IgD-negative memory B cell (primary cell): Measurements from ENCODE around the gene CEBPZ. TPM values are rescaled to one million over a fixed set of nuclear protein-coding genes. Genes with fewer than 3 reads are reported as not detected.

Experiments
- H3K27ac Mint-ChIP-seq, 3 donors: one replicate each; pipeline ENCODE4 v1.8.0; 2020 to 2022; ENCODE audit warnings: mild to moderate bottlenecking in 3 of 3, mixed read lengths in 3 of 3, moderate library complexity in 1 of 3
- H3K27me3 Mint-ChIP-seq: one replicate; pipeline ENCODE4 v1.8.0; 2021; ENCODE audit warnings: mixed read lengths
- H3K36me3 Mint-ChIP-seq: one replicate; pipeline ENCODE4 v1.8.0; 2020; ENCODE audit warnings: mild to moderate bottlenecking, mixed read lengths
- H3K4me1 Mint-ChIP-seq, 3 donors: one replicate each; pipeline ENCODE4 v1.8.0; 2020 to 2022; ENCODE audit warnings: mixed read lengths in 3 of 3, mild to moderate bottlenecking in 1 of 3
- H3K4me3 Mint-ChIP-seq, 4 donors: one replicate each; pipeline ENCODE4 v1.8.0; 2020 to 2022; ENCODE audit warnings: mild to moderate bottlenecking in 4 of 4, mixed read lengths in 4 of 4, moderate library complexity in 3 of 4
- H3K9me3 Mint-ChIP-seq, 3 donors: one replicate each; pipeline ENCODE4 v1.8.0; 2020 to 2021; ENCODE audit warnings: mixed read lengths in 3 of 3, mild to moderate bottlenecking in 1 of 3
- polyA plus RNA-seq: library from polyadenylated mRNA; unstranded; fragments of 300-500 nt; fragmentation: Illumina TruSeq; gene quantifications from one replicate; pipeline ENCODE4 v1.2.3, GENCODE V29; 2021

The CEBPZ gene
- polyA plus RNA-seq, 1 donor from 2014 or later = 19.1 TPM

DNA sequence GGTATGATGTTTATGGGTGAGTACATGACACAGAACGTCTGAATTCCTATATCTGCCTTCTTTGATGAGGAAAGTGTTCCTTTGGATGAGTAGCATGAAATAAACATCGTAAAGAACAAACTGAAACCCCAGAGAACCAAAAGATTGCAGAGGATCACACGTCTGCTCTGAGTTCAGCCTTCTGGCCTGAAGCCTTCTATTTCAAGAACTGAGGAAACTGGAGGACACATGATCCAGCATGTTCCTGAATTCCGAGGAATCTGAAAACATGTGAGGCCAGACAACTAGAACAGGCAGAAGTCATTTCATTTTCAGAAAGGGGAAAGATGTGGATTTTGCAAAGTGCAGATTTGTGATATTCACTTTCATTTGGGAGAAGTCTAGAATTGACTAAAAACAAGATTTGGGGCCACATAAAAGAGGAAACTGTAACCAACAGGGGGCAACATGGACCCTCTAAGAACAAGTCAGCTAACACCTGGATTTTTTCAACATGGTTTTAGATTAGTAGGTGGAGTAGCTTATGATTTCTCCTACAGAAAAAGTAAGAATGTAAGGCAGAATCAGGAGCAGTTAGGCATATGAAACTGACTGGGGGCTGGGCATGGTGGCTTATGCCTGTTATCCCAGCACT lies 51.3 kb downstream of the CEBPZ start:
- Mint-ChIP-seq H3K4me3 (no peak overlapping the region), H3K27me3 (peaks cover 3% of the 10 kb centered on the region), H3K4me1 (peaks cover 0 to 4% (median 2%) of the 10 kb centered on the region in 3 donors)

DNA sequence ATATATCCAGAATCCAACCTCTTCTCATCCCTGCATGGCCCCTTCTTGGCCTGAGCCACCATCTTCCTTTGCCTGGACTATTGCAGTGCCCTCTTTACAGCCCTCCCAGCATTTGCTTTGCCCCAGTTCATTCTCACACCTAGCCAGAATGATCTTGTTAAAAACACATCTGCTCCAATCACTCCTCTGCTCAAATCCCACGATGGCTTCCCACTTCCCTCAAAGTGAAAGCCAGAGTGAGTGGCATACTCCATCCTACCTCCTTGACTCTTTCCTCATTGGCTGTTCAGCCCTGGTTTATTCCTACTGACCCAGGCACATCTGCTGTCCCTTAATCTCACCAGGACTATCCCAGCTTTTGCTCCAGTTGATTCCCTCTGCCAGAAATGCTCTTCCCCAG lies 57.7 kb downstream of the CEBPZ start:
- Mint-ChIP-seq H3K4me1 (no peaks in the 10 kb centered on the region), H3K36me3 (peaks cover 2% of the 10 kb centered on the region), H3K9me3 (no peaks in the 10 kb centered on the region), H3K27me3 (no peaks in the 10 kb centered on the region), H3K27ac (no peak overlapping the region), H3K4me3 (no peak overlapping the region)

More for the DNA sequence above, 51.3 kb downstream of the CEBPZ start:
- Mint-ChIP-seq H3K36me3 (no peaks in the 10 kb centered on the region), H3K27ac (peak overlapping the region in 1 of 3 donors; percentile 29), H3K9me3 (no peaks in the 10 kb centered on the region)

DNA sequence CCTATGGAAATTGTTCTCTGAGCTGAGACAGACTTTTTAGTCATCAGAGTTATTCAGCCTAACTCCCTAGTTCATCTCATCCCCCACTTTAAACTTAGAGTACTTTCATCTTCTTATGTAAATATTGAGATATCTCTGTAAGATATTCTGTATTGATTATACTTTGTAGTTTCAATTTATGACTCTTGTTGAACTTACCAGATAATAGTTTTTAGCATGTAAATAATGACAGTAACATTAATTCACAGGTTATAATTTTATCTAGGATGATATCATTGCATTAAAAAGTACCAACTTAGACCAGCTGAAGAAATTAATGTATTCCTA lies 59.8 kb downstream of the CEBPZ start:
- H3K4me1 Mint-ChIP-seq = no peaks in the 10 kb centered on the region
- peaks cover 2% of the 10 kb centered on the region for H3K36me3 Mint-ChIP-seq
- no peaks in the 10 kb centered on the region for H3K9me3 Mint-ChIP-seq
- H3K4me3 Mint-ChIP-seq = no peak overlapping the region
- H3K27me3 Mint-ChIP-seq = no peaks in the 10 kb centered on the region
- no peak overlapping the region for H3K27ac Mint-ChIP-seq

DNA sequence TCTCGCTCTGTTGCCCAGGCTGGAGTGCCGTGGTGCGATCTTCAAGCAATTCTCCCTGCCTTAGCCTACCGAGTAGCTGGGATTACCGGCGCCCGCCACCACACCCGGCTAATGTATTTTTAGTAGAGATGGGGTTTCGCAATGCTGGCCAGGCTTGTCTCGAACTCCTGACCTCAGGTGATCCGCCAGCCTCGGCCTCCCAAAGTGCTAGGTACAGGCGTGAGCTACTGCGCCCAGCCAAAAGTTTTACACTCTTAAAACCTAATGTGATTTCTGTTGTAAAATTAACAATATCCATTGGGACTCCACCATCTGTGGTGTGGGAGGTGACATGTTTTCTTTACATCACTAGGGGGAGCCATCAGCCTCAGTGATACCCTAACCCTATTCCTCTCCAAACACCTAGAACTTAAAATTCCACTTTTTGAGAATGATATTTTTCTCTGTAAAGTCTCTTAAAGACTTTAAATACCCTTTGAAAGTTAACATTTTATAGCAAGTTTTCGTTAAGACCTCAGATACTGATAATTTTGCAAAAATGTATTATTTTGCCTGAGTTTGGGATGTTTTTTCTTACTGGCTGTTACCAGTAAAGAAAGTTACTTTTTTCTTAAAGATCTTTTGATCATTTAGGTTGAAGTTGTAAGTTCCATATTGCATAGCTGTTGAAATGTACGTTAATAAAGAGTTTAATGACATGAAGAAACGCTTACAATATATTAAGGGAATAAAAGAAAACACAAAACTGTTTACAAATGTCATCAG lies 63.0 kb downstream of the CEBPZ start:
- Mint-ChIP-seq H3K4me1 (no peaks in the 10 kb centered on the region), H3K27ac (no peak overlapping the region), H3K9me3 (peaks cover 1 to 11% (median 10%) of the 10 kb centered on the region in 3 donors), H3K36me3 (peaks cover 4% of the 10 kb centered on the region), H3K27me3 (no peaks in the 10 kb centered on the region), H3K4me3 (no peak overlapping the region)

DNA sequence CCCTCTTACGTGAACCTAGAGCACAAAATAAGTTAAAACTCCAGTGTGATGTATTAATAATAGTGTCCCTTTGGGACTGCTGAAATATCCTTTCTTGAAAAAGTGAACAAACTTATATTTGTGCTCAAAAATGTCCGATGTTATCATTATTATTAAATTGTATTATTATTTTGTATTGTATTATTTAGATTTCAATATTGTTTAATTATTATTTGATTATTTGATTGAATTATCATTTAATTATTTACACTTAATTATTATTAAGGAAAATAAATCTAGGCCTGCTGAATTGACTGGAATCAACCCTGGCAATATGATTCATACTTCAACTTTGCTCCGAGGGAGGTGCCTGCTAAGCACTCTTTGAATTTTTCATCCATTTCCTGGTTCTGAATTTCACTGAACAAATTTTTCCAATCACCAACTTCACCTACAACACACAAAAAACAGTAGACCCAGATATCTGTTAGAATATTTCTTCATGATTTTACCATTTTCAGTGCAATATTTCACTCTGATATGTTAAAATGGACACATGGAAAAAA lies 63.7 kb downstream of the CEBPZ start:
- H3K27me3 Mint-ChIP-seq = no peaks in the 10 kb centered on the region
- no peaks in the 10 kb centered on the region for H3K4me1 Mint-ChIP-seq
- H3K36me3 Mint-ChIP-seq = peaks cover 4% of the 10 kb centered on the region
- H3K9me3 Mint-ChIP-seq = peaks cover 1 to 11% (median 10%) of the 10 kb centered on the region in 3 donors
- H3K4me3 Mint-ChIP-seq = no peak overlapping the region
- no peak overlapping the region for H3K27ac Mint-ChIP-seq

DNA sequence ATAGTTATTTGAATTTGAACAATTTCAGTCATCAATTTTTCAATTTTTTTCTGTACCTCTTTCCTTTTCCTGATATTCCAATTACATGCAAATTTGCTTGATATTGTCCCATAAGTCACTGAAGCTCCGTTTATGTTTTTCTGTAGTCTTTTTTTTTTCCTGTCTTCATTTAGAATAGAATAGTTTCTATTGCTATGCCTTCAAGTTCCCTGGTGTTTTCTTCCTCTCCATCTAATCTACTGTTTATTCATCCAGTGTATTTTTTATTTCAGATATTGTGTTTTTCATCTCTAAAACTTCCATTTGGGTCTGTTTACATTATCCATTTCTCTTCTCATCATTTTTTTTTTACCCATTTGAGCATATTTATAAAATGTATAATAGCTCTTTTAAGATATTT lies 66.6 kb downstream of the CEBPZ start:
- Mint-ChIP-seq H3K9me3 (peaks cover 1 to 11% (median 10%) of the 10 kb centered on the region in 3 donors), H3K4me3 (no peak overlapping the region), H3K27me3 (no peaks in the 10 kb centered on the region), H3K27ac (no peak overlapping the region), H3K4me1 (peaks cover 0 to 2% (median 0%) of the 10 kb centered on the region in 3 donors), H3K36me3 (peaks cover 4% of the 10 kb centered on the region)

DNA sequence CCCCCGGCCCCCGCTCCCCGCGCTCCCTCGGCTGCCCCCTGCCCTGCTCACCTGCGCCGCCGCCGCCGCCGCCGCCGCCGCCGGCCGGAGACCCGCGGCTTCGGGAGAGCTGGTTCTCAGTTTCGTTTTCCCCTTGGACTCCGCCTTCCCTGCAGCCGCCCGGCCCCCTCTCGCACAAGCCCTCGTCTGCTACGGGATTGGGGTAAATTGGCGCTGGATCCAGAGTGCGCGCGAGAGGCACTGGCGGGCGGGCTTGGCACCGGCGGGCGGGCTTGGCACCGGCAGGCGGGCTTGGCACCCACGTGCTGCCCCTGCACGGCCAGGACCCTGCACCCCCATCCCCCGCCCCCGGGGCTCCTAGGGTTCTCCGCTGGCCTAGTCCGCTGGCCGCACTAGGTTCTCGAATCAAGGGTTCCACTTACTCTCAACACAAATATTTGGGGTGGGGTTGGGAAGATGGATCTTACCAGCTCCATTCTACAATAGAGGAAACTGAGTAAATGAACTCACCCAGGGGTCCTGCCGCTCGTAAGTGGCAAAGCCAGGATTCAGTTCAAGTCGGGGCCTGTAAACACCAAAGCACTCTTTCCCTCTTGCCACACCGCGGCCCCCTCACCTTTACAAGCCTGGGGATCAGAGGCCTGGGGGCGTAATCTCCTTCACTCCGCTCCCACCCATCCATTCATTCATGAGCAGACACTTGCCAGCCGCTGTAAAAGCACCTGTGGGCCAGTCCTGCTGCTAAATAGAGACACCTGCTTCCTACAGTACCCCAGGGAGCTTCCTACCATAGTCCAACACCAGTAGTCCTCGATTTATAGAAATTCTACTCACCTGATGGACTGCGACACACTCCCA lies 74.3 kb downstream of the CEBPZ start, which contains the start of gene EIF2AK2:
TSS of gene EIF2AK2 (minus strand) at position 124 of the 858 bp plus-strand sequence. CDS start 9,174 bp downstream, outside the sequence.
- peak within 1 kb of the TSS; percentile 77 to 96 (median 91) for H3K27ac Mint-ChIP-seq
- no peaks in the 10 kb centered on the region for H3K27me3 Mint-ChIP-seq
- H3K4me1 Mint-ChIP-seq = peaks cover 24 to 41% (median 28%) of the 10 kb centered on the region in 3 donors
- H3K36me3 Mint-ChIP-seq = peaks cover 6% of the 10 kb centered on the region
- H3K4me3 Mint-ChIP-seq = peak within 1 kb of the TSS; percentile 82 to 97 (median 95)
- H3K9me3 Mint-ChIP-seq = no peaks in the 10 kb centered on the region

DNA sequence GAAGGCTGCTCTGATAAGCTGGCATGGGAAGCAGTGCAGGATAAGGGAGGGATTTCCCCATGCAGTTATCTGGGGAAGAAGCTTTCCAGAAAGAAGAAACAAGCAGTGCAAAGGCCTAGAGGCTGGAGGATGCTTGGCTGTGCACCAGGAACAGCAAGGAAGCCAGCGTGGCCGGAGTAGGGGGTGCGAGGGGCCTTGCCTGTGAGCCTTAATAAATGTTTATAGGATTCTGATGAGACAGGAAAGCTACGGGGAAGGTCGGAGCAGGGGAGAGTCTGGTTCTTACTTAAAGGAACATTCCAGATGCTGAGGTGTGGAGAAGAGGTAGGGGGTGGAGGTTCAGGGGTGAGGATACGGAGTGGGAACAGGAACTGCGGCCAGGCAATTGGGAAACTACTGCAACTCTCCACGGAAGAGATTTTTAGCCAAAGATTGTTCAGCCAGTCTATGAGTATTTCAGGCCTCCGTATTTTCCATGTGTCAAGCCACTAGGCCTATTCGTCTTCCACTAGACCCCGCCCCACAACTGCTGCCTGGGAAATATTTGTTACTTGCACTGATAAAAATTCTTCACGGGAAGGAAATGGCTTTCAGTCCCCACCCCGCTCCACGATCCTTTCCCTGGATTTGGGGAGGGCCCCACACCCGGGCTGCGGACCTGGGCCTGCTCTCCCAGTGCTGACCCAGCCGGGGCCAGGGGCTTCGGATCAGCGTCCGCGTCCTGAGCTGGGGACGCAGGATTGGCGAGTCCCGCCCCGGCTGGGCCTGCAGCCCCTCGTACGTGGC lies 75.1 kb downstream of the CEBPZ start:
- peaks cover 11% of the 10 kb centered on the region for H3K36me3 Mint-ChIP-seq
- H3K9me3 Mint-ChIP-seq = no peaks in the 10 kb centered on the region

DNA sequence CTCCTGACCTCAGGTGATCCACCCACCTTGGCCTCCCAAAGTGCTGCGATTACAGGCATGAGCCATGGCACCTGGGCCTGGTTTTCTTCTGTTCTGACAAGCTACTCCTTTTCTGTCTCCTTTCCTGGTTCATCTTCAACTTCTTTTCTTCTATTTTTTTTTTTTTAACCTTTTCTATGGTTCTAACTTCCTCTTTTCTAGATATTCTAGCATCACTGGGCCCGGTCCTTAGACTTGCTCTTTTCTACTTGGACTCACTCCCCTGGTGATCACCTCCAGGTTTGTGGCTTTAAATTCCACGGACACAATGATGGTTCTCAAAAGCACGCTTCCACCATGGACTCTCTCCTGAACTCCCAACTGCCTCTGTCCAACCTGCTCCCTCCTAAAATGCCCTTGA lies 76.6 kb downstream of the CEBPZ start:
- H3K36me3 Mint-ChIP-seq = peaks cover 11% of the 10 kb centered on the region
- peaks cover 34 to 52% (median 38%) of the 10 kb centered on the region in 3 donors for H3K4me1 Mint-ChIP-seq
- no peaks in the 10 kb centered on the region for H3K27me3 Mint-ChIP-seq
- peak overlapping the region; percentile 91 to 96 (median 92) for H3K27ac Mint-ChIP-seq
- H3K9me3 Mint-ChIP-seq = no peaks in the 10 kb centered on the region
- peak overlapping the region; percentile 82 to 97 (median 95) for H3K4me3 Mint-ChIP-seq

More for the DNA sequence above, 75.1 kb downstream of the CEBPZ start:
- Mint-ChIP-seq H3K27ac (peak overlapping the region; percentile 34 to 96 (median 91)), H3K4me3 (peak overlapping the region; percentile 82 to 97 (median 95)), H3K4me1 (peaks cover 27 to 45% (median 32%) of the 10 kb centered on the region in 3 donors), H3K27me3 (no peaks in the 10 kb centered on the region)

DNA sequence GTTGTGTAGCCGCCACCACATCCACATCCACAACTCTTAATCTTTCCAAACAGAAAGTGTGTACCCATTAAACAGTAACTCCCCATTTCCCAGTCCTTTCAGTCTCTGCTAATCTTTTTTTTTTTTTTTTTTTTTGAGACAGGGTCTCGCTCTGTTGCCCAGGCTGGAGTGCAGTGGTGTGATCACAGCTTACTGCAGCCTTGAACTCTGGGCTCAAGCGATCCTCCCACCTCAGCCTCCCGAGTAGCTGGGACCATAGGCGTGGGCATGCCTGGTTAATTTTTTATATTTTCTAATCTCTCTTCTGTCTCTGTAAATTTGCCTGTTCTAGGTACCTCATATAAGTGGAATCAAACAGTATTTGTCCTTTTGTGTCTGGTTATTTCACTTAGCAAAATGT lies 78.2 kb downstream of the CEBPZ start:
- Mint-ChIP-seq H3K4me1 (peaks cover 36 to 58% (median 46%) of the 10 kb centered on the region in 3 donors), H3K9me3 (no peaks in the 10 kb centered on the region), H3K27ac (peak overlapping the region in 1 of 3 donors; percentile 23), H3K27me3 (no peaks in the 10 kb centered on the region), H3K4me3 (peak overlapping the region in 2 of 4 donors; percentile 13 to 56), H3K36me3 (peaks cover 15% of the 10 kb centered on the region)

Other genes with a start within 250 kb of the CEBPZ start
- 11.0 TPM for gene HEATR5B, start 147.2 kb downstream of the CEBPZ start, polyA plus RNA-seq
- 19.6 TPM for gene GPATCH11, start 147.1 kb downstream of the CEBPZ start, polyA plus RNA-seq
- gene EIF2AK2, start 74.6 kb downstream of the CEBPZ start, polyA plus RNA-seq = 40.0 TPM
- gene SULT6B1, start 42.9 kb downstream of the CEBPZ start, polyA plus RNA-seq = not detected
- gene CEBPZOS, start 35.1 kb downstream of the CEBPZ start, polyA plus RNA-seq = 38.8 TPM
- 10.9 TPM for gene NDUFAF7, start 62 bp upstream of the CEBPZ start, polyA plus RNA-seq
- gene PRKD3, start 93.2 kb upstream of the CEBPZ start, polyA plus RNA-seq = 51.2 TPM
- 1.8 TPM for gene QPCT, start 113.0 kb upstream of the CEBPZ start, polyA plus RNA-seq